Stimulated activated CD4-positive, alpha-beta T cell treated with anti-CD3 and anti-CD28 coated beads, Interleukin-2, amount 100 ng/mL, for 24 hours (primary cell): ENCODE measurements around the gene PTPRCAP.
"Not testable (repeated sequence)": the region's sequence is repeated elsewhere in the genome, so short reads cannot be mapped to it uniquely, and the experiment has no call there.

Experiments used
- DNase-seq, 2 donors: peaks; one replicate each; pipeline ENCODE4 v3.0.0-alpha.2; 2020

Gene PTPRCAP

GRCh38 chr11:67409261-67409666 is 28.2 kb downstream of the PTPRCAP start:
- DNase-seq = peak; percentile 63 to 74

GRCh38 chr11:67408437-67409200 is 28.9 kb downstream of the PTPRCAP start:
- DNase-seq = peak in 1 of 2 donors; percentile 33

- no peak for DNase-seq
Observed at GRCh38 chr11:67407688-67408163, 29.8 kb downstream of the PTPRCAP start.

GRCh38 chr11:67406969-67407687 is 30.4 kb downstream of the PTPRCAP start:
- DNase-seq = peak; percentile 38 to 45

GRCh38 chr11:67406420-67406968 is 31.0 kb downstream of the PTPRCAP start:
- no peak for DNase-seq

- DNase-seq = no peak
Observed at GRCh38 chr11:67405688-67406339, 31.7 kb downstream of the PTPRCAP start.

- peak; percentile 45 to 50 for DNase-seq
Observed at GRCh38 chr11:67405196-67405567, 32.3 kb downstream of the PTPRCAP start.

- DNase-seq = peak; percentile 49 to 61
Observed at GRCh38 chr11:67404515-67405195, 32.8 kb downstream of the PTPRCAP start.

- not testable (repeated sequence) for DNase-seq
Observed at GRCh38 chr11:67403085-67403484, 34.4 kb downstream of the PTPRCAP start.

- not testable (repeated sequence) for DNase-seq
Observed at GRCh38 chr11:67402192-67402839, 35.2 kb downstream of the PTPRCAP start.

GRCh38 chr11:67401495-67402191 is 35.8 kb downstream of the PTPRCAP start, which contains the start of gene PPP1CA:
PPP1CA (minus strand) TSS chr11:67401858; CDS start chr11:67401782, 76 bp downstream.
- DNase-seq = peak; percentile 90 to 91

- DNase-seq = peak in 1 of 2 donors; percentile 25
Observed at GRCh38 chr11:67400942-67401494, 36.5 kb downstream of the PTPRCAP start.

- peak in 1 of 2 donors; percentile 26 for DNase-seq
Observed at GRCh38 chr11:67400251-67400941, 37.1 kb downstream of the PTPRCAP start.

- no peak for DNase-seq
Observed at GRCh38 chr11:67398661-67399563, 38.6 kb downstream of the PTPRCAP start.

- DNase-seq = no peak
Observed at GRCh38 chr11:67397986-67398660, 39.4 kb downstream of the PTPRCAP start.

GRCh38 chr11:67397536-67397935 is 39.9 kb downstream of the PTPRCAP start:
- DNase-seq = no peak

GRCh38 chr11:67396587-67397389 is 40.7 kb downstream of the PTPRCAP start:
- no peak for DNase-seq

GRCh38 chr11:67396259-67396581 is 41.3 kb downstream of the PTPRCAP start:
- no peak for DNase-seq
